Measurements from ENCODE around the gene GALNT10. TPM values are rescaled to one million over a fixed set of nuclear protein-coding genes. Genes with fewer than 3 reads are reported as not detected.

Gene GALNT10
- total and polyA plus RNA-seq, 3 donors from 2014 or later = 15.7 to 19.3 (median 17.2) TPM

DNA sequence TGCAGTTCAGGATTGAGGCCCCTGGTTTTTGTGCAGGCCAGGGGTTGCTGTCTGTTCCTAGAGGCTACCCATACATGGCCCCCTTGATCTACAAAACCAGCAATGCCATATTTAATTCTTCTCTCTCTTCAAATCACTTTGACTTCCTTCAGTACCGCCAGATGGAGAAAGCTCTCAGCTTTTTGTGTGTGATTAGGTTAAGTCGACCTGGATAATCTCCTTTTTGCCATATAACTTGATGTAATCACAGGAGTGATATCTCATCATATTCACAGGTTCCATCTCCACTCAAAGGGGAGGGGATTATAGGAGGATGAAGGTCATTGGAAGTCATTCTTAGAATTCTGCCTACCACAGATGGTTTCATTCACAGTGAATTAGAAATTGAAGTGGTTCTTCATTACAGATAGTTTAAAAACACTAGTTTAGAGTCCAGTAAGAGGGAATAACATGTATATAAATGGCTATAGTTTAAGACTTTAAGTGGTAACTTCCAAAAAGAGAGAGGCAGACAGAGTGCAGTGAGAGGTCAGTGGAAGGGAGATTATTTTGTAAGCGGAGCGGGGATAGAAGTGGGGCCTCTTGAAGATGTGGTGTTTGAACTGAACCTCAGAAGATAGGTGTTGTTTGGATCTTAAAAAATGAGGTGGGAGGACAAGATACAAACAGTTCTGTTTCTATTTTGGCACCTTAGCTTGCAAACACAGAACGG, 85.9 kb downstream of the GALNT10 start:
- Histone ChIP-seq H3K27ac (peak overlapping the region in 1 of 2 donors; percentile 8), H3K9me3 (no peaks in the 10 kb centered on the region), H3K4me3 (no peak overlapping the region), H3K36me3 (ENCODE audit: low read depth, missing control alignments) (no peaks in the 10 kb centered on the region), H3K27me3 (no peaks in the 10 kb centered on the region), H3K4me1 (peaks cover 30% of the 10 kb centered on the region)
- TF ChIP-seq, protein P1, sequence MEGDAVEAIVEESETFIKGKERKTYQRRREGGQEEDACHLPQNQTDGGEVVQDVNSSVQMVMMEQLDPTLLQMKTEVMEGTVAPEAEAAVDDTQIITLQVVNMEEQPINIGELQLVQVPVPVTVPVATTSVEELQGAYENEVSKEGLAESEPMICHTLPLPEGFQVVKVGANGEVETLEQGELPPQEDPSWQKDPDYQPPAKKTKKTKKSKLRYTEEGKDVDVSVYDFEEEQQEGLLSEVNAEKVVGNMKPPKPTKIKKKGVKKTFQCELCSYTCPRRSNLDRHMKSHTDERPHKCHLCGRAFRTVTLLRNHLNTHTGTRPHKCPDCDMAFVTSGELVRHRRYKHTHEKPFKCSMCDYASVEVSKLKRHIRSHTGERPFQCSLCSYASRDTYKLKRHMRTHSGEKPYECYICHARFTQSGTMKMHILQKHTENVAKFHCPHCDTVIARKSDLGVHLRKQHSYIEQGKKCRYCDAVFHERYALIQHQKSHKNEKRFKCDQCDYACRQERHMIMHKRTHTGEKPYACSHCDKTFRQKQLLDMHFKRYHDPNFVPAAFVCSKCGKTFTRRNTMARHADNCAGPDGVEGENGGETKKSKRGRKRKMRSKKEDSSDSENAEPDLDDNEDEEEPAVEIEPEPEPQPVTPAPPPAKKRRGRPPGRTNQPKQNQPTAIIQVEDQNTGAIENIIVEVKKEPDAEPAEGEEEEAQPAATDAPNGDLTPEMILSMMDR (IDR thresholded peaks at IDR 0.05) = no peak
- TF ChIP-seq POLR2A (IDR thresholded peaks at IDR 0.05) = no peak
- intact Hi-C loops (cut with DNase I; ENCODE audit: low total_unique reads) = no loop called here
- WGBS, 2 donors = 65 to 67% methylated on average over 5 of the region's 5 CpGs
- no peak for DNase-seq

DNA sequence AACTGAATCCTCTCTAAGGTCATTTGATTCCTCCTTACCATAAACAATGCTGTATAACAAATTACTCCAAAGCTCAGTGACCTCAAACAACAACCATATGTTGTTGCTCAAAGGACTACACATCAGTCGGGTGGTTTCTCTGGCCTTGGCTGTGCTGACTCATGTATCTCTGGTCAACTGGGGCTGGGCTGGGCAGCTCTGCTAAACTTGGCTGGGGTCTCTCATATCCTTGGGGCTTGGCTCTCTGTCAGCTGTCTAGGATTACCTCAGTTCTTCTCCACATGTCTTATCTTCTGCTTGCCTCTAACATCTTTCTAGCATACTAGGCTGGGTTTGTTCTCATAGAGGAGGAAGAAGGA, 86.4 kb downstream of the GALNT10 start:
- H3K27ac ChIP-seq = peak overlapping the region in 1 of 2 donors; percentile 8
- TF ChIP-seq, protein P1 (IDR thresholded peaks at IDR 0.05) = no peak
- TF ChIP-seq POLR2A (IDR thresholded peaks at IDR 0.05) = no peak
- H3K4me1 ChIP-seq = peaks cover 29% of the 10 kb centered on the region
- H3K36me3 ChIP-seq (ENCODE audit: low read depth, missing control alignments) = no peaks in the 10 kb centered on the region
- H3K4me3 ChIP-seq = no peak overlapping the region
- H3K9me3 ChIP-seq = no peaks in the 10 kb centered on the region
- DNase-seq = peak; percentile 56
- H3K27me3 ChIP-seq = no peaks in the 10 kb centered on the region
- intact Hi-C loops (cut with DNase I; ENCODE audit: low total_unique reads) = no loop called here
- WGBS, 2 donors = 13 to 43% methylated on average over 1 of the region's 1 CpG

DNA sequence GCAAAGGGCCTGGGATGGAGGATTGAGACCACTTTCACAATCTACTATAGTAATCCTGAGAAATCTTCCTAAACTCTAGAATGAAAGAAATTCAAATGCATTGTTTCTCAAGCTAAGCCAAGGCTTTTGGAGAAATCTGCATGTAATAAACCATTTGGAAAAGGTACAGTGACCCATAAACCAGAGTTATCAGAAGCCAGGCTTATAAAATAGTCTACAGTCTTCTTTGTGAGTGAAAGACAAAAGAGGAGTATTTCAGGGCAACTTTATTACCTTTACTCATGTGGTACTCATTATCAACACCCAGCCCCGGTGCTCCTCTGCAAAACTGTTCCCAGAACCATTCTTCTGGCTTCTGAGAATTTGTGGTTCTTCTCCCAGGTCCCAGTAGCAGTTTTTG, 87.0 kb downstream of the GALNT10 start:
- H3K36me3 ChIP-seq (ENCODE audit: low read depth, missing control alignments) = no peaks in the 10 kb centered on the region
- peaks cover 23% of the 10 kb centered on the region for H3K4me1 ChIP-seq
- no peak for TF ChIP-seq POLR2A (IDR thresholded peaks at IDR 0.05)
- TF ChIP-seq, protein P1 (IDR thresholded peaks at IDR 0.05) = no peak
- 77 to 79% methylated on average over 1 of the region's 1 CpG for WGBS, 2 donors
- intact Hi-C loops (cut with DNase I; ENCODE audit: low total_unique reads) = no loop called here
- H3K27me3 ChIP-seq = no peaks in the 10 kb centered on the region
- H3K4me3 ChIP-seq = no peak overlapping the region
- H3K9me3 ChIP-seq = no peaks in the 10 kb centered on the region
- H3K27ac ChIP-seq = peak overlapping the region in 1 of 2 donors; percentile 8
- no peak for DNase-seq

DNA sequence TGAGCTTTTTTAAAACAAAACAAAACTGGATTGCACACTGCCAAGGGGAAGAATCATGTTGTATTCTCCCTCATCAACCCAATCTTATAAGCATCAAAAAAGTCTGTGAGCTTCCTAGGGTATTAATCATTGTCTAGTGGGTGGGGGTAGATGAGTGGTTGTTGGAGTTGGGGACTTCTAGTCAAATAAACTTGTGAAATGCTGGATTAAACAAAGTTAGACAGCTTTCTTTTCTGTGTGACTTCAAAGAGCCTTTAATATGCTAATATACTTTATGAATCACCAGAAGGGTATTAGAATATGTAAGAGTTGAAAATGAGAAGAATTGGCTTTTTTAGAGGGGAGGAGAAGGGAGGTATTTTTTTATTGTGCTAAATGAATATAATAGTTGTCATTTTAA, 87.7 kb downstream of the GALNT10 start:
- intact Hi-C loops (cut with DNase I; ENCODE audit: low total_unique reads) = no loop called here
- no peak for DNase-seq
- TF ChIP-seq, protein P1 (IDR thresholded peaks at IDR 0.05) = no peak
- TF ChIP-seq POLR2A (IDR thresholded peaks at IDR 0.05) = no peak

DNA sequence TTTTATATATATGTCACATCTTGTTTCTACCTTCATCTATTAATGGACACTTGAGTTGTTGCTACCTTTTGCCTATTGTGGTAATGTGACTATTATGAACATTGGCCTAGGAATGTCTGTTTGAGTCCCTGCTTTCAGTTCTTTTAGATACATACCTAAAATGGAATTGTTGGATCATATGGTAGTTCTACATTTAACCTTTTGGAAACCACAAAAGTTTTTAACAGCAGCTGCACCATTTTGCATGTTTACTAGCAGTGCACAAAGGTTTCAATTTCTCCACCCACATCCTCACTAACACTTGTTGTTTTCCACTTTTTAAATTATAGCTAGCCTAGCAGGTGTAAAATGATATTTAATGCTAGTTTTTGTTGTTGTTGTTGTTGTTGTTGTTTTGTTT, 88.4 kb downstream of the GALNT10 start:
- peaks cover 10% of the 10 kb centered on the region for H3K4me1 ChIP-seq
- H3K9me3 ChIP-seq = no peaks in the 10 kb centered on the region
- H3K27ac ChIP-seq = no peak overlapping the region
- TF ChIP-seq POLR2A (IDR thresholded peaks at IDR 0.05) = no peak
- TF ChIP-seq, protein P1 (IDR thresholded peaks at IDR 0.05) = no peak
- H3K27me3 ChIP-seq = no peaks in the 10 kb centered on the region
- H3K36me3 ChIP-seq (ENCODE audit: low read depth, missing control alignments) = no peaks in the 10 kb centered on the region
- no peak for DNase-seq
- intact Hi-C loops (cut with DNase I; ENCODE audit: low total_unique reads) = no loop called here
- no peak overlapping the region for H3K4me3 ChIP-seq

More for the DNA sequence above, 87.7 kb downstream of the GALNT10 start:
- H3K36me3 ChIP-seq (ENCODE audit: low read depth, missing control alignments) = no peaks in the 10 kb centered on the region
- H3K27ac ChIP-seq = no peak overlapping the region
- peaks cover 16% of the 10 kb centered on the region for H3K4me1 ChIP-seq
- no peak overlapping the region for H3K4me3 ChIP-seq
- H3K9me3 ChIP-seq = no peaks in the 10 kb centered on the region
- no peaks in the 10 kb centered on the region for H3K27me3 ChIP-seq
